Measurements from ENCODE around the gene NTRK3.

The NTRK3 gene

DNA sequence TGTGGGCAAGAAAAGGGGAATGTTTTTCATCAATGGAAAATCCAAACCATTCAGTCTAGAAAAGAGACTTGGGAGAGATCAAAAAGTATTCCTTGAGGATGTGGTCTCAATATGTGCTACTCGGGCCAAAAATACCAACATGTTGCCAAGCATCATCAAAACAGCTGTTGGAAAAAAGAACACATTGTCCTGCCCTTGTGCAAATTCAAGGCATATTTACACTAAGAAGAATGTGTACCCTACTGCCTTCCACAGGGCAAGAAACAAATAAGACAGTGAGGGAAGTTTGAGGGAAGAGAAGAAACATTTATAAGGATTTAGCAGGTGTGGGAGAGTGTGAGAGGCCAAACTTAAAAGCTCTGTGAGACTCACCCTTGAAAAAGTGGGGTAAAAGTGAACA, 252.1 kb downstream of the NTRK3 start:
- Histone ChIP-seq H2AFZ (ENCODE audit: low read depth, low read length) (no peak overlapping the region), H3K4me3 (ENCODE audit: low read depth in 1 of 2, low read length in 2 of 2) (no peak overlapping the region), H3K27ac (ENCODE audit: low read length) (no peak overlapping the region), H3K4me1 (ENCODE audit: insufficient read depth, low read length) (no peaks in the 10 kb centered on the region), H4K20me1 (ENCODE audit: insufficient read depth, low read length) (no peaks in the 10 kb centered on the region), H3K27me3 (ENCODE audit: insufficient read depth, low read length, poor library complexity) (no peaks in the 10 kb centered on the region), H3K9me3 (ENCODE audit: insufficient read depth, low read length, severe bottlenecking) (peaks cover 4% of the 10 kb centered on the region), H3K36me3 (ENCODE audit: insufficient read depth, low read length) (no peaks in the 10 kb centered on the region), H3K9ac (ENCODE audit: low read depth, low read length) (no peak overlapping the region), H3K79me2 (ENCODE audit: insufficient read depth, low read length) (no peaks in the 10 kb centered on the region), H3K4me2 (ENCODE audit: insufficient read depth, low read length) (no peak overlapping the region)
- DNase-seq (no peak), ATAC-seq (ENCODE audit: insufficient read depth, low read depth) (no peak)
- TF ChIP-seq, protein P1, sequence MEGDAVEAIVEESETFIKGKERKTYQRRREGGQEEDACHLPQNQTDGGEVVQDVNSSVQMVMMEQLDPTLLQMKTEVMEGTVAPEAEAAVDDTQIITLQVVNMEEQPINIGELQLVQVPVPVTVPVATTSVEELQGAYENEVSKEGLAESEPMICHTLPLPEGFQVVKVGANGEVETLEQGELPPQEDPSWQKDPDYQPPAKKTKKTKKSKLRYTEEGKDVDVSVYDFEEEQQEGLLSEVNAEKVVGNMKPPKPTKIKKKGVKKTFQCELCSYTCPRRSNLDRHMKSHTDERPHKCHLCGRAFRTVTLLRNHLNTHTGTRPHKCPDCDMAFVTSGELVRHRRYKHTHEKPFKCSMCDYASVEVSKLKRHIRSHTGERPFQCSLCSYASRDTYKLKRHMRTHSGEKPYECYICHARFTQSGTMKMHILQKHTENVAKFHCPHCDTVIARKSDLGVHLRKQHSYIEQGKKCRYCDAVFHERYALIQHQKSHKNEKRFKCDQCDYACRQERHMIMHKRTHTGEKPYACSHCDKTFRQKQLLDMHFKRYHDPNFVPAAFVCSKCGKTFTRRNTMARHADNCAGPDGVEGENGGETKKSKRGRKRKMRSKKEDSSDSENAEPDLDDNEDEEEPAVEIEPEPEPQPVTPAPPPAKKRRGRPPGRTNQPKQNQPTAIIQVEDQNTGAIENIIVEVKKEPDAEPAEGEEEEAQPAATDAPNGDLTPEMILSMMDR (IDR thresholded peaks at IDR 0.05; ENCODE audit: borderline replicate concordance, extremely low read depth, low read length, poor library complexity, severe bottlenecking) = no peak
- TF ChIP-seq EZH2 (IDR thresholded peaks at IDR 0.05; ENCODE audit: borderline replicate concordance, low read depth, low read length, severe bottlenecking) = no peak

DNA sequence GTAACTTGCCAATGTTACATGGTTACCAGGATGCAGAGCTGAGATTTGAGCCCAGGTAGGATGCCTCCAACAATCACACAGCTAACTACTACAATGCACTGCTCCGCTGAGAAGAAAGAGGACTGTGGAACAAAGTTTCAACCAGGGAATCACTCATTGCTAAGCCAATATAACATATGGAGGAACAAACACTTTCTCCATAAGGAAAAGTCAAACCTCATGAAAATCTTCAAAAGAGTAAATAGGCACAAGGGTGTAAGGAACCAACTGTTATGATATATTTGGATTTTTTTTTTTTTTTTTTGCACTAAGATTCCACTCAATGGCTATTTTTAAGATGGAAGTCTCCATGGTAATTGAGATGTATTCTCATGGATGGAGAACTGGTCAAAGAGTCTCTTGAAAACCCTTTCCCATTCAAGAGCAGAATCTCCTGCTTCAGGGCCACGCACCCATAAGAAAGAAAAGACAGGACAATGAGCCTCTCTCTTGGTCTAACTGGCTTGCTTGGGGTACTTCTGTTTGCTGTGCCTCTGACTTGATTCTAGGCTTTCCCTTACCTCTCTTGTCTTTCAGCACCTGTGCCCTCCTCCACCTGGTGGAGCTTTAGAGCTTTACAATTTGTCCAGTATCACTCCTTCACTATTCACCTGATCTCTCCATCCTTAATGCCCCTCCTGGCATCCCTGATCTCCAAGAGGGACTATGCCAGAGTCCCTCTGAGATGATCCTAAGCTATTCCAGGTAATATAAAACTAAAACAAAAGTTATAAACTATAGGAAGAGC, 252.8 kb downstream of the NTRK3 start:
- TF ChIP-seq EZH2 (IDR thresholded peaks at IDR 0.05; ENCODE audit: borderline replicate concordance, low read depth, low read length, severe bottlenecking) = no peak
- TF ChIP-seq, protein P1 (IDR thresholded peaks at IDR 0.05; ENCODE audit: borderline replicate concordance, extremely low read depth, low read length, poor library complexity, severe bottlenecking) = no peak
- H3K4me2 ChIP-seq (ENCODE audit: insufficient read depth, low read length) = no peak overlapping the region
- H3K4me1 ChIP-seq (ENCODE audit: insufficient read depth, low read length) = no peaks in the 10 kb centered on the region
- peaks cover 4% of the 10 kb centered on the region for H3K9me3 ChIP-seq (ENCODE audit: insufficient read depth, low read length, severe bottlenecking)
- no peaks in the 10 kb centered on the region for H3K27me3 ChIP-seq (ENCODE audit: insufficient read depth, low read length, poor library complexity)
- DNase-seq (no peak), ATAC-seq (ENCODE audit: insufficient read depth, low read depth) (no peak)
- H3K79me2 ChIP-seq (ENCODE audit: insufficient read depth, low read length) = no peaks in the 10 kb centered on the region
- no peak overlapping the region for H2AFZ ChIP-seq (ENCODE audit: low read depth, low read length)
- H3K4me3 ChIP-seq (ENCODE audit: low read depth in 1 of 2, low read length in 2 of 2) = no peak overlapping the region
- H4K20me1 ChIP-seq (ENCODE audit: insufficient read depth, low read length) = no peaks in the 10 kb centered on the region
- H3K9ac ChIP-seq (ENCODE audit: low read depth, low read length) = no peak overlapping the region
- no peaks in the 10 kb centered on the region for H3K36me3 ChIP-seq (ENCODE audit: insufficient read depth, low read length)
- no peak overlapping the region for H3K27ac ChIP-seq (ENCODE audit: low read length)

DNA sequence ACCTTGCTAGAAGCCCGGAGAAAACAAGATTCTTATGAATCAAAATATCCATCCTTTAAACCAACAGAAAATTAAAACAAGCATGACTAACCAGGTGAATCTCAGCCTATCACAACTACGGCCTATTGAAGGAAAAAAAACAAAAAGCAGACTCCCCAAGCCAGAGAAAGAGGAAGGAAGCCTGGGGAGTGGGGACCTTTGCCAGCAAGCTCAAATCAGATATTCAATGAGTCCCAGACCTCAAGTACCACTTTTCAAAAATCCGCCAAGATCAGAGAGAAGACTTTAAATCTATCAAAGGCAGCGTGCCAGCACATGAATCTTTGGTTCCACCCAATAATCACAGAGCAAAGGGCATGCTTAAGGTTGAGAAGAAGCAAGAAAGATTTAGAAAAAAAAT, 253.8 kb downstream of the NTRK3 start:
- Histone ChIP-seq H3K9me3 (ENCODE audit: insufficient read depth, low read length, severe bottlenecking) (peaks cover 4% of the 10 kb centered on the region), H4K20me1 (ENCODE audit: insufficient read depth, low read length) (no peaks in the 10 kb centered on the region), H3K27ac (ENCODE audit: low read length) (no peak overlapping the region), H3K4me1 (ENCODE audit: insufficient read depth, low read length) (no peaks in the 10 kb centered on the region), H3K4me3 (ENCODE audit: low read depth in 1 of 2, low read length in 2 of 2) (no peak overlapping the region), H2AFZ (ENCODE audit: low read depth, low read length) (no peak overlapping the region), H3K79me2 (ENCODE audit: insufficient read depth, low read length) (no peaks in the 10 kb centered on the region), H3K36me3 (ENCODE audit: insufficient read depth, low read length) (no peaks in the 10 kb centered on the region), H3K4me2 (ENCODE audit: insufficient read depth, low read length) (no peak overlapping the region), H3K9ac (ENCODE audit: low read depth, low read length) (no peak overlapping the region), H3K27me3 (ENCODE audit: insufficient read depth, low read length, poor library complexity) (no peaks in the 10 kb centered on the region)
- DNase-seq (no peak), ATAC-seq (ENCODE audit: insufficient read depth, low read depth) (no peak)
- TF ChIP-seq EZH2 (IDR thresholded peaks at IDR 0.05; ENCODE audit: borderline replicate concordance, low read depth, low read length, severe bottlenecking) = no peak
- TF ChIP-seq, protein P1 (IDR thresholded peaks at IDR 0.05; ENCODE audit: borderline replicate concordance, extremely low read depth, low read length, poor library complexity, severe bottlenecking) = no peak
